Stomach (tissue), 9 donors: ENCODE results near the gene BIRC6. TPM values are rescaled to one million over a fixed set of nuclear protein-coding genes. Genes with fewer than 3 reads are reported as not detected.

Source experiments
- DNase-seq, 2 donors: peaks; one replicate each; pipeline versions ENCODE4 v3.0.0 to v3.0.0-alpha.2; 2013 to 2019
- H3K27ac ChIP-seq, 5 donors: fragments of 200-600 bp in 4 of 5; sonication (generic) in 4 of 5; one replicate each; pipeline ENCODE4 v1.5.1; 2013 to 2019; ENCODE audit warnings: mild to moderate bottlenecking in 1 of 5, moderate library complexity in 1 of 5
- H3K27me3 ChIP-seq, 3 donors: fragments of 200-600 bp; sonication (generic); one replicate each; pipeline ENCODE4 v1.5.1; 2017 to 2019; ENCODE audit warnings: mixed run types in 1 of 3
- H3K36me3 ChIP-seq, 4 donors: fragments of 200-600 bp; sonication (generic); 1 replicate in 3 of 4; 2 replicates in 1 of 4; pipeline ENCODE4 v1.5.1; 2016 to 2019
- H3K4me1 ChIP-seq, 4 donors: fragments of 200-600 bp; sonication (generic); one replicate each; pipeline ENCODE4 v1.5.1; 2016 to 2019
- H3K4me3 ChIP-seq, 4 donors: fragments of 200-600 bp; sonication (generic) in 3 of 4; one replicate each; pipeline ENCODE4 v1.5.1; 2016 to 2019; ENCODE audit warnings: mild to moderate bottlenecking in 1 of 4
- H3K9me3 ChIP-seq, 4 donors: fragments of 200-600 bp; sonication (generic); one replicate each; pipeline ENCODE4 v1.5.1; 2016 to 2019
- EP300 ChIP-seq: sonication (generic); formaldehyde crosslinking; IDR thresholded peaks from one replicate; pipeline ENCODE4 v1.6.1; 2017; ENCODE audit warnings: antibody characterized with exemption
- POLR2A ChIP-seq, 4 donors: fragments of 450-650 bp; IDR thresholded peaks; one replicate each; pipeline ENCODE4 v1.6.1; 2016; ENCODE audit warnings: antibody characterized with exemption in 4 of 4, control low read depth in 2 of 4, mild to moderate bottlenecking in 1 of 4, moderate library complexity in 1 of 4
- POLR2AphosphoS5 ChIP-seq, 3 donors: sonication (generic); formaldehyde crosslinking; IDR thresholded peaks; one replicate each; pipeline ENCODE4 v1.6.1; 2016; ENCODE audit warnings: antibody characterized with exemption in 3 of 3
- WGBS, 5 donors: extraction: QIAGEN DNeasy Blood & Tissue Kit in 3 of 5; methylation state at CpG; one replicate each; pipeline versions ENCODE4 v1.1.5 to v1.1.7; 2013 to 2018; 5-methylcytosine and 5-hydroxymethylcytosine counted together
- intact Hi-C: fragments of 100-400 bp; cut with DNase I; formaldehyde crosslinking; loops from one replicate; pipeline ENCODE4 v1.15.1; 2023; ENCODE audit warnings: low total_unique reads
- polyA plus RNA-seq, 3 donors: library from polyadenylated mRNA; stranded (reverse); fragments of 200-250 nt; gene quantifications; one replicate each; pipeline ENCODE4 v1.2.3, GENCODE V29; 2013
- total RNA-seq, 5 donors: library from RNA; depleted of rRNA; stranded (reverse); fragments of >200 nt; gene quantifications; one replicate each; pipeline versions ENCODE4 v1.1.0 to v1.2.3, GENCODE V29; 2014 to 2016
- TF ChIP-seq, protein P1 (sequence below), 7 experiments: fragments of 450-650 bp in 4 of 7; fragments of 200-600 bp in 3 of 7; sonication (generic) in 3 of 7; IDR thresholded peaks; one replicate each; pipeline ENCODE4 v1.5.1; 2016 to 2019; ENCODE audit warnings: antibody characterized with exemption in 7 of 7, control low read depth in 2 of 7, mild to moderate bottlenecking in 1 of 7
- donor health status: healthy with polysubstance abuse.
- donor health status: Bipolar disorder and iron deficiency.
- donor health status: healthy.

BIRC6 gene
- total and polyA plus RNA-seq, 8 donors, result 7.7 to 361 (median 68.2) TPM

DNA sequence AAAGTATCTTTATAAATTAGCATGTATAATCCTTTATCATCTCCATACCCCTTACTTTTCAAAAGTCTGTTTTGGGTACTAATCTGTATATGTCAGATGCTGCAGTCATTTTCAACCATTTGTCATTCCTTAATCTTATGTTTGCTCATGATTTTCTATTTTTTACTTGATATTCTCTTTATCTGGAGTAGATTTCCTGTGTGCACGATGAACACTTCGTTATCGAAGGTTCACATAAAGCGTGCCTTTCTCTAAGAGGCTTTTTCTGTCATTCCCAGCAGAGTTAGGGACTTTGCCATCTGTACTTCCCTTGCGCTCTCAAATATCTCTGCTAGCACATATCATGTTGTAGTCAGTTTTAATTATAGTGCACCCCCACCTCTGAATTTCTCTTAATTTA lies 123.2 kb downstream of the BIRC6 start:
- TF ChIP-seq, protein P1, sequence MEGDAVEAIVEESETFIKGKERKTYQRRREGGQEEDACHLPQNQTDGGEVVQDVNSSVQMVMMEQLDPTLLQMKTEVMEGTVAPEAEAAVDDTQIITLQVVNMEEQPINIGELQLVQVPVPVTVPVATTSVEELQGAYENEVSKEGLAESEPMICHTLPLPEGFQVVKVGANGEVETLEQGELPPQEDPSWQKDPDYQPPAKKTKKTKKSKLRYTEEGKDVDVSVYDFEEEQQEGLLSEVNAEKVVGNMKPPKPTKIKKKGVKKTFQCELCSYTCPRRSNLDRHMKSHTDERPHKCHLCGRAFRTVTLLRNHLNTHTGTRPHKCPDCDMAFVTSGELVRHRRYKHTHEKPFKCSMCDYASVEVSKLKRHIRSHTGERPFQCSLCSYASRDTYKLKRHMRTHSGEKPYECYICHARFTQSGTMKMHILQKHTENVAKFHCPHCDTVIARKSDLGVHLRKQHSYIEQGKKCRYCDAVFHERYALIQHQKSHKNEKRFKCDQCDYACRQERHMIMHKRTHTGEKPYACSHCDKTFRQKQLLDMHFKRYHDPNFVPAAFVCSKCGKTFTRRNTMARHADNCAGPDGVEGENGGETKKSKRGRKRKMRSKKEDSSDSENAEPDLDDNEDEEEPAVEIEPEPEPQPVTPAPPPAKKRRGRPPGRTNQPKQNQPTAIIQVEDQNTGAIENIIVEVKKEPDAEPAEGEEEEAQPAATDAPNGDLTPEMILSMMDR (IDR thresholded peaks at IDR 0.05), result no peak
- TF ChIP-seq POLR2AphosphoS5 (IDR thresholded peaks at IDR 0.05), result no peak
- TF ChIP-seq EP300, result no peak
- no peak for TF ChIP-seq POLR2A (IDR thresholded peaks at IDR 0.05)
- Histone ChIP-seq H3K9me3 (no peaks in the 10 kb centered on the region), H3K4me3 (no peak overlapping the region), H3K36me3 (peaks cover 33 to 94% (median 88%) of the 10 kb centered on the region in 4 donors), H3K27ac (no peak overlapping the region), H3K4me1 (peaks cover 0 to 5% (median 0%) of the 10 kb centered on the region in 4 donors), H3K27me3 (no peaks in the 10 kb centered on the region)
- no peak for DNase-seq
- 75 to 88% (median 86%) methylated on average over 5 of the region's 5 CpGs for WGBS, 5 donors
- intact Hi-C loops, result no loop called here

GRCh38 chr2:32482471-32482870 lies 125.6 kb downstream of the BIRC6 start:
- peaks cover 47 to 99% (median 96%) of the 10 kb centered on the region in 4 donors for H3K36me3 ChIP-seq
- intact Hi-C loops, result no loop called here
- peak in 1 of 2 donors; percentile 22 for DNase-seq

GRCh38 chr2:32484937-32485336 lies 128.1 kb downstream of the BIRC6 start:
- intact Hi-C loops, result no loop called here
- 45 to 80% (median 66%) methylated on average over 4 of the region's 4 CpGs for WGBS, 5 donors
- Histone ChIP-seq H3K4me1 (peaks cover 0 to 10% (median 0%) of the 10 kb centered on the region in 4 donors), H3K27me3 (no peaks in the 10 kb centered on the region), H3K4me3 (no peak overlapping the region), H3K9me3 (no peaks in the 10 kb centered on the region), H3K27ac (no peak overlapping the region), H3K36me3 (peaks cover 37 to 99% (median 96%) of the 10 kb centered on the region in 4 donors)
- peak in 1 of 2 donors; percentile 33 for DNase-seq
- TF ChIP-seq POLR2A (IDR thresholded peaks at IDR 0.05), result no peak
- TF ChIP-seq, protein P1 (IDR thresholded peaks at IDR 0.05), result no peak
- no peak for TF ChIP-seq POLR2AphosphoS5 (IDR thresholded peaks at IDR 0.05)
- no peak for TF ChIP-seq EP300

More at GRCh38 chr2:32482471-32482870, 125.6 kb downstream of the BIRC6 start:
- Histone ChIP-seq H3K4me1 (peaks cover 0 to 10% (median 0%) of the 10 kb centered on the region in 4 donors), H3K27ac (no peak overlapping the region), H3K27me3 (no peaks in the 10 kb centered on the region), H3K4me3 (no peak overlapping the region), H3K9me3 (no peaks in the 10 kb centered on the region)
- 57 to 88% (median 76%) methylated on average over 4 of the region's 4 CpGs for WGBS, 5 donors
- no peak for TF ChIP-seq POLR2A (IDR thresholded peaks at IDR 0.05)

DNA sequence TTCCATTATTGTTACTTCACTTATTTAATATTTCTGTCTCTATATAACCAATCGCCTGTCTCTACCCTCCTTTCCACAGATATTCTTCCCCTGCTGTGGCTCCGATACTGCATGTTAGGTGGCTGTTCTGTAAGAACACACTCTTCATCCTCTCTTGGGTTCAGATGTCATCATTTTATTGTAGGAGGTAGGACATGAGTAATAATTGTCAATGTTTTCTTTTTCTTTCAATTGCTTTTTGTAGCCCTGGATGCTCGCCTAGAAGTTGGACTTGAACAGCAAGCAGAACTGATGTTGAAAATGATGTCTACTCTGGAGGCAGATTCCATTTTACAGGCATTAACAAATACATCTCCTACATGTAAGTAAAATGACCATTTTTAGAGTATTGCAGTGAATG lies 128.6 kb downstream of the BIRC6 start:
- DNase-seq, result no peak
- Histone ChIP-seq H3K27ac (no peak overlapping the region), H3K36me3 (peaks cover 37 to 99% (median 97%) of the 10 kb centered on the region in 4 donors), H3K27me3 (no peaks in the 10 kb centered on the region), H3K9me3 (no peaks in the 10 kb centered on the region), H3K4me3 (no peak overlapping the region), H3K4me1 (peaks cover 0 to 10% (median 0%) of the 10 kb centered on the region in 4 donors)
- intact Hi-C loops, result no loop called here
- WGBS, 5 donors, result 88 to 100% (median 98%) methylated on average over 3 of the region's 3 CpGs
- TF ChIP-seq EP300 (no peak), POLR2AphosphoS5 (IDR thresholded peaks at IDR 0.05) (no peak), POLR2A (IDR thresholded peaks at IDR 0.05) (no peak)
- TF ChIP-seq, protein P1 (IDR thresholded peaks at IDR 0.05), result no peak

DNA sequence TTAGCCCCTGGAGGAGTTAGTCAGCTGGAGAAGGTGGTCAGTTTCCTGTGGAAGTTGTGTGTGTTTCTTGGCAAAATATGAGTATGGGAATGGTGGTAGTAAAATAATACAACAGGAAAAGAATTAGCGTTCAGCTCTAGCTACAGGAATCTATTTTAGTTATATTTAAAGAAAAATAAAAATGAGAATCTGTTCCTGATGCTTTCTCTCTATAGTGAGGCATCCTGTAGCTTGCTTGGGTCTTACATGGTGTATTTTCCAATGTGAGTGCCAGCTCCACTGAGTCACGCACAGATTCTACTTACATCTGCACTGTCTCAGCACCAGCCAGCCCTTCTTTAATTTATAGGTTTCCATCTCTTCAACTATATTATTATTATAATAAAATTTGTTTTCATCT lies 132.2 kb downstream of the BIRC6 start:
- Histone ChIP-seq H3K27me3 (no peaks in the 10 kb centered on the region), H3K4me1 (peaks cover 0 to 10% (median 0%) of the 10 kb centered on the region in 4 donors), H3K27ac (no peak overlapping the region), H3K9me3 (no peaks in the 10 kb centered on the region), H3K36me3 (peaks cover 17 to 85% (median 78%) of the 10 kb centered on the region in 4 donors), H3K4me3 (no peak overlapping the region)
- WGBS, 5 donors, result 88 to 96% (median 93%) methylated on average over 2 of the region's 2 CpGs
- TF ChIP-seq POLR2A (IDR thresholded peaks at IDR 0.05), result no peak
- TF ChIP-seq EP300, result no peak
- TF ChIP-seq POLR2AphosphoS5 (IDR thresholded peaks at IDR 0.05), result no peak
- TF ChIP-seq, protein P1 (IDR thresholded peaks at IDR 0.05), result no peak
- DNase-seq, result no peak
- intact Hi-C loops, result no loop called here
